Transverse colon (tissue), 4 donors: ENCODE results near the gene PSPH. TPM values are rescaled to one million over a fixed set of nuclear protein-coding genes. Genes with fewer than 3 reads are reported as not detected.
"Not testable (repeated sequence)": the region's sequence is repeated elsewhere in the genome, so short reads cannot be mapped to it uniquely, and the experiment has no call there.

Experiments
- DNase-seq: peaks from one replicate; pipeline ENCODE4 v3.0.0-alpha.2; 2019
- H3K27ac ChIP-seq, 4 donors: fragments of 200-600 bp; sonication (generic); 2 replicates each; pipeline ENCODE4 v1.5.1; 2016 to 2018; ENCODE audit warnings: inconsistent platforms in 4 of 4
- H3K27me3 ChIP-seq: fragments of 200-600 bp; sonication (generic); 2 replicates; pipeline ENCODE4 v1.5.1; 2017; ENCODE audit warnings: inconsistent platforms
- H3K36me3 ChIP-seq, 4 donors: fragments of 200-600 bp; sonication (generic); 2 replicates each; pipeline ENCODE4 v1.5.1; 2017 to 2019; ENCODE audit warnings: inconsistent platforms in 4 of 4
- H3K4me1 ChIP-seq, 4 donors: fragments of 200-600 bp; sonication (generic); 2 replicates each; pipeline ENCODE4 v1.5.1; 2017 to 2020; ENCODE audit warnings: inconsistent platforms in 4 of 4
- H3K4me3 ChIP-seq, 4 donors: fragments of 200-600 bp; sonication (generic); 1 replicate in 1 of 4; 2 replicates in 3 of 4; pipeline versions ENCODE4 v1.5.1 to v1.6.1; 2017 to 2019; ENCODE audit warnings: inconsistent platforms in 4 of 4
- H3K9me3 ChIP-seq, 2 donors: fragments of 200-600 bp; sonication (generic); 2 replicates each; pipeline ENCODE4 v1.5.1; 2017 to 2019; ENCODE audit warnings: inconsistent platforms in 2 of 2
- EP300 ChIP-seq: sonication (generic); formaldehyde crosslinking; IDR thresholded peaks from one replicate; pipeline ENCODE4 v1.6.1; 2017; ENCODE audit warnings: antibody characterized with exemption, low read depth
- POLR2A ChIP-seq: fragments of 450-650 bp; IDR thresholded peaks from one replicate; pipeline ENCODE4 v1.6.1; 2016; ENCODE audit warnings: antibody characterized with exemption, mild to moderate bottlenecking, moderate library complexity
- POLR2AphosphoS5 ChIP-seq, 3 donors: sonication (generic); formaldehyde crosslinking; IDR thresholded peaks; one replicate each; pipeline ENCODE4 v1.6.1; 2016; ENCODE audit warnings: antibody characterized with exemption in 3 of 3
- WGBS, 2 donors: methylation state at CpG; one replicate each; pipeline ENCODE4 v1.1.5; 2018; ENCODE audit warnings: low coverage in 1 of 2; 5-methylcytosine and 5-hydroxymethylcytosine counted together
- in situ Hi-C, 4 donors: fragments of 200-750 bp; cut with MboI; loops; one replicate each; pipeline versions ENCODE4 v1.15.0 to v1.15.1; 2017; ENCODE audit warnings: low sequenced_read_pairs in 3 of 4, low pct_ligation_motif_present in 1 of 4, low pct_unique_long_range_greater_than_20kb in 1 of 4
- intact Hi-C: fragments of 100-400 bp; cut with DNase I; formaldehyde crosslinking; loops from one replicate; pipeline ENCODE4 v1.15.1; 2023; ENCODE audit warnings: low total_unique reads
- total RNA-seq, 4 donors: library from RNA; depleted of rRNA; stranded (reverse); fragments of >200 nt; gene quantifications; one replicate each; pipeline ENCODE4 v1.1.0, GENCODE V29; 2016
- TF ChIP-seq, protein P1 (sequence below), 5 experiments: fragments of 200-600 bp in 3 of 5; fragments of 450-650 bp in 2 of 5; sonication (generic) in 3 of 5; IDR thresholded peaks; 1 replicate in 2 of 5; 2 replicates in 3 of 5; pipeline ENCODE4 v1.5.1; 2016 to 2017; ENCODE audit warnings: antibody characterized with exemption in 5 of 5, inconsistent platforms in 3 of 5, mild to moderate bottlenecking in 2 of 5, moderate library complexity in 1 of 5

Gene PSPH
- total RNA-seq, 4 donors from 2014 or later: 8.9 to 15.1 (median 10.0) TPM

DNA sequence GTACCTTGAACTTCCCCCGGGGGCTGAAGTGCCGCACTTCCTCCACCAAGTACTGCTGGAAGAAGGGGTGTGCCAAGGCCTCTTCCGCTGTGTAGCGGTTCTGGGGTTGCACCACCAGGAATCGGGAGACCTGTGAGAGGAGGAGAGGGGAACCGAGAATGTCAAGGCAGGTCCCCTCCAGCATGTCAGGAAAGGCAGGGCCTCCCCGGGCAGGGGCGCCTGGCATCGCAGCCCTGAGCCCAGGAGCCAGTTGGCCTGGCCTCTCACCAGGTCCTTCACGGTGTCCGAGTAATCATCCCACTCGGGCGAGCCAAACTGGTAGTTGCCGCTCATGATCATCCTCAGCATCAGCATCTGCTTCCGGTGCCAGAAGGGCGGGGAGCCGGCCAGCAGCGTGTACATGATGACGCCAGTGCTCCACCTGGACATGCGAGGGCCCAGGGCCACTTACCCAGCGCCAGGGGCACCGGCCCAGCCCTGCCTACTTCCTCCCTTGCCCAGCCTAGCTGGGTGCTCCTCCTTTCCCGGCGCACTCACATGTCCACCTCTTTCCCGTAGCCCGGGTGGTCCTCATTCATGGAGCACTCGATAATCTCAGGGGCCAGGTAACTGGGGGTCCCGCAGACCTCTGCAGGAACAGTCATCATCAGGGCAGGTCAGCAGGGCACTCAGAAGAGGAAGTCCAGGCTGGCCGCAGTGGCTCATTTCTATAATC is 30.5 kb upstream of the PSPH start:
- Histone ChIP-seq H3K27ac (no peak overlapping the region), H3K4me3 (no peak overlapping the region), H3K27me3 (no peaks in the 10 kb centered on the region), H3K9me3 (no peaks in the 10 kb centered on the region), H3K4me1 (peaks cover 6 to 20% (median 10%) of the 10 kb centered on the region in 4 donors), H3K36me3 (no peaks in the 10 kb centered on the region)
- TF ChIP-seq EP300 (no peak), POLR2AphosphoS5 (IDR thresholded peaks at IDR 0.05) (no peak), POLR2A (no peak)
- TF ChIP-seq, protein P1, sequence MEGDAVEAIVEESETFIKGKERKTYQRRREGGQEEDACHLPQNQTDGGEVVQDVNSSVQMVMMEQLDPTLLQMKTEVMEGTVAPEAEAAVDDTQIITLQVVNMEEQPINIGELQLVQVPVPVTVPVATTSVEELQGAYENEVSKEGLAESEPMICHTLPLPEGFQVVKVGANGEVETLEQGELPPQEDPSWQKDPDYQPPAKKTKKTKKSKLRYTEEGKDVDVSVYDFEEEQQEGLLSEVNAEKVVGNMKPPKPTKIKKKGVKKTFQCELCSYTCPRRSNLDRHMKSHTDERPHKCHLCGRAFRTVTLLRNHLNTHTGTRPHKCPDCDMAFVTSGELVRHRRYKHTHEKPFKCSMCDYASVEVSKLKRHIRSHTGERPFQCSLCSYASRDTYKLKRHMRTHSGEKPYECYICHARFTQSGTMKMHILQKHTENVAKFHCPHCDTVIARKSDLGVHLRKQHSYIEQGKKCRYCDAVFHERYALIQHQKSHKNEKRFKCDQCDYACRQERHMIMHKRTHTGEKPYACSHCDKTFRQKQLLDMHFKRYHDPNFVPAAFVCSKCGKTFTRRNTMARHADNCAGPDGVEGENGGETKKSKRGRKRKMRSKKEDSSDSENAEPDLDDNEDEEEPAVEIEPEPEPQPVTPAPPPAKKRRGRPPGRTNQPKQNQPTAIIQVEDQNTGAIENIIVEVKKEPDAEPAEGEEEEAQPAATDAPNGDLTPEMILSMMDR (IDR thresholded peaks at IDR 0.05): no peak
- intact Hi-C loops: no loop called here
- DNase-seq: no peak
- 96% methylated on average over 29 of the region's 29 CpGs; no CpG with 5 or more reads in 1 of the 2 donors for WGBS, 2 donors
- in situ Hi-C loops: no loop called here

DNA sequence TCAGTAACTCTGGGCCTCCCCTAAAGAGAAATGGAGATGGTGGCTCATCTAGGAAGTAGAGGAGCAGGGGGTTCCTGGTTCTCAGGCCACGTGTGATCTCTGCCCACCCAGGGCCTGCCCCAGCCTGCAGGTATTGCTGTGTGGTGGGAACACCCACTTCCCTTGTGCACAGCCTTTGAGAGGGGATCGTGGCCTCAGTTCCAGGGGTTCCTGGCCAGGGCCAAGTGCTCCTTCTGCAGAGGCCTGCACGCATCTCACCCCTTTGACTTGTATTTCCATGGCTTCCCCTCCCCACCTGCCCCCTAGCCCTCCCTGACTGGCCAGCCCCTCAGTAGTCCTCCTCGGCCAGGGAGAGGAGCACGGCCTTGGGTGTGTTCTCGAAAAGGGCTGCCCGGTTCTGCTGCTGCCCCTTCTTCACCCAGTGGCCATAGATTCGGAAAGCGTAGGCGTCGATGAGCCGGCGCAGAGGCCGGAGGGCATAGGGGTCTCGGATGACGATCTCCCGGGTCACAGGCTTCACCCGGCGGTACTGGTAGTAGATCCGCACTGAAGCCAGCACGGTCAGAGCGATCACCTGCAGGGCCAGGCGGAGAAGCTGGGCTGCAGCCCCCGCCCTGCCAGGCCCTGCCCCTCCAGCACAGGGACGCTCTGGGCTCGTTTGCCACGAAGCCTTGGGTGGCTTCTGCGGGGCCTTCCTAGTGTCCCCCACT is 29.6 kb upstream of the PSPH start:
- intact Hi-C loops, H3K36me3 ChIP-seq, DNase-seq, in situ Hi-C loops, H3K9me3 ChIP-seq, H3K27me3 ChIP-seq, H3K4me3 ChIP-seq: not testable (repeated sequence)
- Histone ChIP-seq H3K4me1 (peaks cover 6 to 20% (median 10%) of the 10 kb centered on the region in 4 donors), H3K27ac (peak overlapping the region; percentile 75 to 79 (median 78))
- 95% methylated on average over 28 of the region's 28 CpGs; no CpG with 5 or more reads in 1 of the 2 donors for WGBS, 2 donors

- no peaks in the 10 kb centered on the region for H3K9me3 ChIP-seq
- peak overlapping the region; percentile 75 to 79 (median 78) for H3K27ac ChIP-seq
- WGBS, 2 donors: 50 to 52% methylated on average over 1 to 12 of the region's 12 CpGs
- intact Hi-C loops (no loop called here), in situ Hi-C loops (loop anchor here in 3 of 4 donors (10.0 kb wide), 2 partner anchors 75 to 435 kb away; no protein-coding TSS in a partner anchor)
- TF ChIP-seq, protein P1 (IDR thresholded peaks at IDR 0.05): peak; percentile 50 to 63 (median 56)
- TF ChIP-seq POLR2AphosphoS5 (IDR thresholded peaks at IDR 0.05): peak in 2 of 3 donors; percentile 18 to 24
- no peak for TF ChIP-seq EP300
- TF ChIP-seq POLR2A: no peak
- peaks cover 6 to 21% (median 10%) of the 10 kb centered on the region in 4 donors for H3K4me1 ChIP-seq
- H3K36me3 ChIP-seq: no peaks in the 10 kb centered on the region
- H3K27me3 ChIP-seq: no peaks in the 10 kb centered on the region
- H3K4me3 ChIP-seq: no peak overlapping the region
- peak; percentile 63 for DNase-seq
These were observed 28.4 kb upstream of the PSPH start for GRCh38 chr7:56079450-56080185.

DNA sequence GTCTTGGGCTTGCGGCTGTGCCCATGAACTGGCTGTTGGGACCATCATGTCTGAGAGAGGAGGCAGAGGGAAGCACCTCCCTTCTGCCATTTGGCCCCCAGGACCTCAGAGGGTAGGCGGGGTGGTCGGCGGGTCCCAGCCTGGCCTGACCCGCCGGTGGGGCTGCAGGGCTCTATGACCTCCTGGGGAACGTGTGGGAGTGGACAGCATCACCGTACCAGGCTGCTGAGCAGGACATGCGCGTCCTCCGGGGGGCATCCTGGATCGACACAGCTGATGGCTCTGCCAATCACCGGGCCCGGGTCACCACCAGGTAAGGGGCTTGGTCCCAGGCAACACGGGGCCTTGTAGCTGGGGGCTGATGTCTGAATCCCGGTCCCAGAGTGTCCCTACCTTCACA is 27.0 kb upstream of the PSPH start:
- H3K9me3 ChIP-seq: no peaks in the 10 kb centered on the region
- intact Hi-C loops: no loop called here
- TF ChIP-seq POLR2A: no peak
- TF ChIP-seq, protein P1 (IDR thresholded peaks at IDR 0.05): no peak
- no peak for TF ChIP-seq EP300
- no peak for TF ChIP-seq POLR2AphosphoS5 (IDR thresholded peaks at IDR 0.05)
- peaks cover 2 to 23% (median 8%) of the 10 kb centered on the region in 4 donors for H3K4me1 ChIP-seq
- peak overlapping the region; percentile 75 to 79 (median 78) for H3K27ac ChIP-seq
- no peaks in the 10 kb centered on the region for H3K27me3 ChIP-seq
- in situ Hi-C loops: loop anchor here in 3 of 4 donors (10.0 kb wide), 2 partner anchors 73 to 433 kb away; no protein-coding TSS in a partner anchor
- DNase-seq: no peak
- no peaks in the 10 kb centered on the region for H3K36me3 ChIP-seq
- H3K4me3 ChIP-seq: no peak overlapping the region
- 91% methylated on average over 16 of the region's 16 CpGs; no CpG with 5 or more reads in 1 of the 2 donors for WGBS, 2 donors
